Activated naive CD8-positive, alpha-beta T cell (primary cell): ENCODE results near the gene USP35.
A peak's percentile ranks its signal among the peaks of the same experiment; 100 is the strongest.

Source experiments
- H3K27ac Mint-ChIP-seq: one replicate; pipeline ENCODE4 v1.8.0; 2021; ENCODE audit warnings: mixed read lengths
- H3K27me3 Mint-ChIP-seq: one replicate; pipeline ENCODE4 v1.8.0; 2021; ENCODE audit warnings: mixed read lengths
- H3K36me3 Mint-ChIP-seq: one replicate; pipeline ENCODE4 v1.8.0; 2021; ENCODE audit warnings: mixed read lengths
- H3K4me1 Mint-ChIP-seq: one replicate; pipeline ENCODE4 v1.8.0; 2021; ENCODE audit warnings: low read depth, mixed read lengths
- H3K4me3 Mint-ChIP-seq: one replicate; pipeline ENCODE4 v1.8.0; 2021; ENCODE audit warnings: mild to moderate bottlenecking, mixed read lengths
- H3K9me3 Mint-ChIP-seq: one replicate; pipeline ENCODE4 v1.8.0; 2021; ENCODE audit warnings: low read depth, mixed read lengths

USP35 gene

DNA sequence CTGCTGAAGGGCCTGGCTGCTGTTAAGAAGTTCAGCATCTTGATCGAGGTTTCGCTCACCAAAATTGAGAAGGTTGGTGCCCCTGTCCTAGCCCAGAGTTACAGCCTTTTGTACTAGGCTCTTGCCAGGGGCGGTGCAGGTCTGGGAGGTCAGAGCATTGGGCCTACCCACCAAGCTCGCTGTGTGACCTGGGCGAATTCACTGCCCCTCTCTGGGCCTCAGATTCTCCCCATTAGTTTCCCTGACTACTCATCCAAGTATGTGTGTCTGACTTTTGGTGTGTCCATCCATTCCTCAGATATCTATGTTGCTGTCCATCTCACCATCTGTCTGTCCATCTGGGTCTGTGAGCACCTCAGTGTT is 10.9 kb downstream of the USP35 start:
- H3K4me1 Mint-ChIP-seq = peaks cover 37% of the 10 kb centered on the region
- no peak overlapping the region for H3K27ac Mint-ChIP-seq
- no peak overlapping the region for H3K4me3 Mint-ChIP-seq
- peaks cover 12% of the 10 kb centered on the region for H3K36me3 Mint-ChIP-seq
- H3K27me3 Mint-ChIP-seq = no peaks in the 10 kb centered on the region
- no peaks in the 10 kb centered on the region for H3K9me3 Mint-ChIP-seq

GRCh38 chr11:78200061-78200460 is 11.3 kb downstream of the USP35 start:
- H3K4me1 Mint-ChIP-seq = peaks cover 39% of the 10 kb centered on the region
- H3K27me3 Mint-ChIP-seq = no peaks in the 10 kb centered on the region
- H3K27ac Mint-ChIP-seq = no peak overlapping the region
- H3K4me3 Mint-ChIP-seq = no peak overlapping the region
- no peaks in the 10 kb centered on the region for H3K9me3 Mint-ChIP-seq
- H3K36me3 Mint-ChIP-seq = peaks cover 12% of the 10 kb centered on the region

GRCh38 chr11:78200553-78200952 is 11.8 kb downstream of the USP35 start:
- Mint-ChIP-seq H3K4me3 (no peak overlapping the region), H3K4me1 (peaks cover 42% of the 10 kb centered on the region), H3K27ac (no peak overlapping the region), H3K9me3 (no peaks in the 10 kb centered on the region), H3K36me3 (peaks cover 12% of the 10 kb centered on the region), H3K27me3 (no peaks in the 10 kb centered on the region)

- peak overlapping the region; percentile 64 for H3K27ac Mint-ChIP-seq
Observed at GRCh38 chr11:78201096-78201818, 12.5 kb downstream of the USP35 start.

DNA sequence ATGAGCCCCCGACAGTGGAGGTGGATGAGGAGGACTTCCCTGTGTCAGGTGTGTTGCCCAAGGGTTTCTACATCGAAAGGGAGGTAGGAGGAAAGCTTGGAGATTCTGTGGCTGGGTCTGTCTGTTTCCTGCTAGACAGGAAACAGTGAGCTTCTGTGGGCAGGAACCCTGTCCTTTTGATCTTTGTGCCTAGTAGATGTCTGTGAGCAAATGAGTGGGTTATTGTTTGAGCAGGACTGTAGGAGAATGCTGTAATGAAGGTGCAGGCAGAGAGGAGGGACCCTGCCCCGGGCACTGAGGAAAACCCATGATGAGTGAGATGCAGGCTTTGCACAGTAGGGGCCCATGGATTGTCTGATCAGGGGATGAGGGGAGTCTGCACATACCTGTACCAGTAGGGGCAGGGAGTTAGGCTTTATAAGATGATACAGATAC is 14.0 kb downstream of the USP35 start:
- peak overlapping the region; percentile 85 for H3K4me3 Mint-ChIP-seq

More at GRCh38 chr11:78201096-78201818, 12.5 kb downstream of the USP35 start:
- H3K4me1 Mint-ChIP-seq = peaks cover 43% of the 10 kb centered on the region
- H3K36me3 Mint-ChIP-seq = peaks cover 10% of the 10 kb centered on the region
- no peaks in the 10 kb centered on the region for H3K9me3 Mint-ChIP-seq
- no peaks in the 10 kb centered on the region for H3K27me3 Mint-ChIP-seq
- peak overlapping the region; percentile 50 for H3K4me3 Mint-ChIP-seq

DNA sequence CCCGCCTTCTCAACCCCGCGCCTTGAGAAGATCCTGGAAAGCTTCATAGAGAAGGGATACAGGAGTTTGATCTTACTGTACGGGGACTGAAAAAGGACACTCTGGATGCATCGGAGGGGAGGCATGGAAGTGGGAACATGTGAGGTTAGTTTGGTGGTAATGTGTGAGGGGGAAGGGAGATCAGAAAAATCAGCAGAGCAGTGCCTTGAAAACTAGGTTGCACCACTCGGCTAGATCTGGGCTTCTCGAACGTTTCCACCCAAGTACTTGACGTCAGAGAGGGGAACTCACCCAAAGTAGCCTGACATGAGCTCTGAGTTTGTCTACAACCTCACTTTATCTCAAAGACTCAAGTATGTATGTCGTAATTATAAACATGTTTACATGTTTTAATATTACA is 14.5 kb downstream of the USP35 start:
- no peaks in the 10 kb centered on the region for H3K9me3 Mint-ChIP-seq
- H3K27ac Mint-ChIP-seq = peak overlapping the region; percentile 91
- peak overlapping the region; percentile 85 for H3K4me3 Mint-ChIP-seq
- H3K27me3 Mint-ChIP-seq = no peaks in the 10 kb centered on the region
- peaks cover 8% of the 10 kb centered on the region for H3K36me3 Mint-ChIP-seq
- peaks cover 42% of the 10 kb centered on the region for H3K4me1 Mint-ChIP-seq

More for the DNA sequence above, 14.0 kb downstream of the USP35 start:
- Mint-ChIP-seq H3K4me1 (peaks cover 42% of the 10 kb centered on the region), H3K27me3 (no peaks in the 10 kb centered on the region), H3K9me3 (no peaks in the 10 kb centered on the region), H3K27ac (peak overlapping the region; percentile 91), H3K36me3 (peaks cover 7% of the 10 kb centered on the region)

DNA sequence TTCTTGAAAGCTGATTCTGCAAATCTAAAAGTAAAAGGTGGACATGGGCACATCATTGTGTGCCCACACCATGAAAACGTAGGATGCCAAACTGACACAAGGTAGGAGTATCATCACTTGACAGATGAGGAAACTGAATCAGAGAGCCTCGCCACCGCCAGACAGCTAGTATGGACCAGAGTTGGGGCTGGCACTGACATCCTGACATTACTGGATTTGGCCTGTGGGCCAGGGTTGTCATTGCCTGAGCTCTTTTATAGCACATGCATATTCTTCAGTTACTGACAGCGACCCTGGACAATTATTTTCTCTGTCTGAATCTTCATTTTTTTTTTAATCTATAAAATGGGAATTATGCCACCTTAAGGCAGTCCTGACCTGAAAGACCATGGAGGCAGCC is 16.5 kb downstream of the USP35 start:
- peaks cover 11% of the 10 kb centered on the region for H3K36me3 Mint-ChIP-seq
- no peak overlapping the region for H3K4me3 Mint-ChIP-seq
- H3K27me3 Mint-ChIP-seq = no peaks in the 10 kb centered on the region
- no peak overlapping the region for H3K27ac Mint-ChIP-seq
- H3K9me3 Mint-ChIP-seq = no peaks in the 10 kb centered on the region
- peaks cover 42% of the 10 kb centered on the region for H3K4me1 Mint-ChIP-seq

GRCh38 chr11:78205691-78206090 is 17.0 kb downstream of the USP35 start:
- Mint-ChIP-seq H3K27ac (no peak overlapping the region), H3K9me3 (no peaks in the 10 kb centered on the region), H3K27me3 (no peaks in the 10 kb centered on the region), H3K36me3 (peaks cover 15% of the 10 kb centered on the region), H3K4me1 (peaks cover 42% of the 10 kb centered on the region), H3K4me3 (no peak overlapping the region)

DNA sequence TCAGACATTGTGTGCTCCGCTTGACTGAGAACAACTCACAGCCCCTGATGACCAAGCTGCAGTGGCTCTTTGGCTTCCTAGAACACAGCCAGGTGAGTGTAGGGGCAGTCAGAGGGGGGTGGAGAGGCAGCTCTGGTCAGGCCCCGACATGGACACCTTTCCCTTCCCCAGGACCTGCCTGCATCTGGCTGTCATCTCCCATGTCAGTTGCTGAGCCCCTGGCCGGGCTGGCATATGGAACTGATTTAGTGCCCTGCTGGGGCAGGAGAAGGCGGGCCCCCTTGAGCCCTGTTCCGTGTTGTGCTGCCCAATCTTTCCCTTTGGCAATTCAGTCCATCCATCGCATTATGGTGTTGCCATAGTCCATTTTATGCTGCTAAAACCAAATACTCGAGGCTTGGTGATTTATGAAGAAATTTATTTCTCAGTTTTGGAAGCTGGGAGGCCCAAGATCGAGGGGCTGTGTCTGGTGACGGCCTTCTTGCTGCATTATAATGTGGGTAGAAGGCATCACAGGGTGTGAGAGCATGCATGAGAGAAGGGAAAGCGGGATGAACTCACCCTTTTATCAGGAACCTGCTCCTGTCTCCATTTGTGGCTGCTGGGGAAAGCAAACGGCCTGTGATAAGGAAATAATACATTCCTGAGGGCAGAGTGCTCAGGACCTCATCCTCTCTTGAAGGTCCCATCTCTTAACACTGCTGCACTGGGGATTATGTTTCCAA is 19.0 kb downstream of the USP35 start:
- Mint-ChIP-seq H3K36me3 (peaks cover 22% of the 10 kb centered on the region), H3K9me3 (no peaks in the 10 kb centered on the region), H3K27me3 (no peaks in the 10 kb centered on the region), H3K4me3 (no peak overlapping the region), H3K27ac (no peak overlapping the region), H3K4me1 (peaks cover 28% of the 10 kb centered on the region)

DNA sequence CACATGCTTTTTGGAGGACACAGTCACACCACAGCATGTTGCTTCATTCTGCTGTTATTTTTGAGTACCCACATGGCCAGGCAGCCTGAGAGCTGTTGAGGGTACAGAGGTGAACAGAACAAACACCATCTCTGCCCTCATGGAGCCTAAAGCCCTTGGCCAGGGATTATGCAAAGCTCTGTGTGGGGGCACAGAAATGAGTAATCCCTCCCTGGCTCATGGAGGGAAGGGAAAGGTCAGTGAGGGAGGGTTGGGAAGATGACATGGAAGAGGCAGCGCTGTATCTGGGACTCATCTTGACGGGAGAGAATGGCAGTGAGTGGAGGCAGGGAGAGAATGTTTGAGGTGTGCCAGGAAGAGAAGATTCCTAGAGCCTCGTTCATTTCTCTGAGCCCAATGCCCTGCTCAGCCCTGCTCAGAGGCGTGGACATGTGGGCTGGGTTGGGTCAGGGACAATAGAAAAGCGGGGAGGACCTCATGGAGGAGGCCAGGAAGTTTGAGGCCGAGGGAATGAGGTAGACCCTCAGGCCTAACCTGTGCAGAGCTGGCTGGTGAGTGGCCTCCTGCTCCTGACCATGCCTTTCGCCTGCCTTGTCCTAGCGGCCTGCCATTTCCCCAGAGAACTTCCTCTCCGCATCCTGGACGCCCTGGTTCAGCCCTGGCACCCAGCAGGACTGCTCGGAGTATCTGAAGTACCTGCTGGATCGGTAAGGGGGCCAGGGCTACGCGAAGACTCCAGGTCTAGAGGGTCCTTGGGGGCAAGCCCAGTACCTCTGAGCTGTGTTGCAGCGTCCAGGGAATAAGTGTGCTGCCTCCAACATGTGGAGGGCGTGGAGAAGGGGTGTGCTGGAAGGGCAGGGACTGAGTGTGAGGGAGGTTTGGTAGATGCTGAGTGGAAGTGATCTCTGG is 19.8 kb downstream of the USP35 start:
- no peak overlapping the region for H3K27ac Mint-ChIP-seq
- H3K36me3 Mint-ChIP-seq = peaks cover 22% of the 10 kb centered on the region
- H3K27me3 Mint-ChIP-seq = no peaks in the 10 kb centered on the region
- H3K4me1 Mint-ChIP-seq = peaks cover 22% of the 10 kb centered on the region
- H3K9me3 Mint-ChIP-seq = no peaks in the 10 kb centered on the region
- no peak overlapping the region for H3K4me3 Mint-ChIP-seq

DNA sequence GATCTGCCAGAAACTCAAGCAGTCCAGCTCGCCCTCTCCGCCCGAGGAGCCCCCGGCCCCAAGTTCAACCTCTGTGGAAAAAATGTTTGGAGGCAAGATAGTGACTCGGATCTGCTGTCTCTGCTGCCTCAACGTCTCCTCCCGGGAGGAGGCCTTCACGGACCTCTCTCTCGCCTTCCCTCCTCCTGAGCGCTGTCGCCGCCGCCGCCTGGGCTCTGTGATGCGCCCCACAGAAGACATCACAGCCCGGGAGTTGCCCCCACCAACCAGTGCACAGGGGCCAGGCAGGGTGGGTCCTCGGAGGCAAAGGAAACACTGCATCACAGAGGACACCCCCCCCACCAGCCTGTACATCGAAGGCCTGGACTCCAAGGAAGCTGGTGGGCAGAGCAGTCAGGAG is 20.8 kb downstream of the USP35 start:
- no peaks in the 10 kb centered on the region for H3K9me3 Mint-ChIP-seq
- H3K4me1 Mint-ChIP-seq = peaks cover 18% of the 10 kb centered on the region
- no peak overlapping the region for H3K27ac Mint-ChIP-seq
- H3K27me3 Mint-ChIP-seq = no peaks in the 10 kb centered on the region
- peaks cover 22% of the 10 kb centered on the region for H3K36me3 Mint-ChIP-seq
- H3K4me3 Mint-ChIP-seq = no peak overlapping the region

DNA sequence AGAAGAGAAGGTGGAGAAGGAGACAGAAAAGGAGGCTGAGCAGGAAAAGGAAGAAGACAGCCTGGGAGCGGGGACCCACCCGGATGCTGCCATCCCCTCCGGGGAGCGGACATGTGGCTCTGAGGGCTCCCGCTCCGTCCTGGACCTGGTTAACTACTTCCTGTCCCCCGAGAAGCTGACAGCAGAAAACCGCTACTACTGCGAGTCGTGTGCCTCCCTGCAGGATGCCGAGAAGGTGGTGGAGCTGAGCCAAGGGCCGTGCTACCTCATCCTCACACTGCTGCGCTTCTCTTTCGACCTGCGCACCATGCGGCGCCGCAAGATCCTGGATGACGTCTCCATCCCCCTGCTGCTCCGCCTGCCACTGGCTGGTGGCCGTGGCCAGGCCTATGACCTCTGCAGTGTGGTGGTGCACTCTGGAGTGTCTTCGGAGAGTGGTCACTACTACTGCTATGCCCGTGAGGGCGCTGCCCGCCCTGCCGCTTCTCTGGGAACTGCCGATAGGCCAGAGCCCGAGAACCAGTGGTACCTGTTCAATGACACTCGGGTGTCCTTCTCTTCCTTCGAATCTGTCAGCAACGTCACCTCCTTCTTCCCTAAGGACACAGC is 21.4 kb downstream of the USP35 start:
- no peak overlapping the region for H3K27ac Mint-ChIP-seq
- H3K36me3 Mint-ChIP-seq = peaks cover 22% of the 10 kb centered on the region
- no peaks in the 10 kb centered on the region for H3K27me3 Mint-ChIP-seq
- H3K4me3 Mint-ChIP-seq = no peak overlapping the region
- H3K9me3 Mint-ChIP-seq = no peaks in the 10 kb centered on the region
- peaks cover 12% of the 10 kb centered on the region for H3K4me1 Mint-ChIP-seq

- Mint-ChIP-seq H3K27ac (no peak overlapping the region), H3K36me3 (peaks cover 22% of the 10 kb centered on the region), H3K4me1 (peaks cover 6% of the 10 kb centered on the region), H3K27me3 (no peaks in the 10 kb centered on the region), H3K9me3 (no peaks in the 10 kb centered on the region), H3K4me3 (no peak overlapping the region)
Observed at GRCh38 chr11:78211565-78211964, 22.8 kb downstream of the USP35 start.

- Mint-ChIP-seq H3K9me3 (no peaks in the 10 kb centered on the region), H3K4me1 (peaks cover 6% of the 10 kb centered on the region), H3K4me3 (no peak overlapping the region), H3K36me3 (peaks cover 26% of the 10 kb centered on the region), H3K27ac (no peak overlapping the region), H3K27me3 (no peaks in the 10 kb centered on the region)
Observed at GRCh38 chr11:78212586-78213371, 24.1 kb downstream of the USP35 start.
